ENCODE results near the gene EXOC6B.

GRCh38 chr2:72613931-72614330 is 211.9 kb downstream of the EXOC6B start:
- TF ChIP-seq CTCF (IDR thresholded peaks at IDR 0.05) = no peak
- TF ChIP-seq POLR2A (IDR thresholded peaks at IDR 0.05) = no peak
